HG03066 (cell line): ENCODE measurements around the gene ZNF831.
A peak's percentile ranks its signal among the peaks of the same experiment; 100 is the strongest.

Experiments
- ATAC-seq: cut with Tn5 transposase; IDR thresholded peaks from one replicate; pipeline ENCODE4 v1.9.1; 2021; ENCODE audit warnings: low read depth; ENCODE audit not compliant: unreplicated experiment

Gene ZNF831

DNA sequence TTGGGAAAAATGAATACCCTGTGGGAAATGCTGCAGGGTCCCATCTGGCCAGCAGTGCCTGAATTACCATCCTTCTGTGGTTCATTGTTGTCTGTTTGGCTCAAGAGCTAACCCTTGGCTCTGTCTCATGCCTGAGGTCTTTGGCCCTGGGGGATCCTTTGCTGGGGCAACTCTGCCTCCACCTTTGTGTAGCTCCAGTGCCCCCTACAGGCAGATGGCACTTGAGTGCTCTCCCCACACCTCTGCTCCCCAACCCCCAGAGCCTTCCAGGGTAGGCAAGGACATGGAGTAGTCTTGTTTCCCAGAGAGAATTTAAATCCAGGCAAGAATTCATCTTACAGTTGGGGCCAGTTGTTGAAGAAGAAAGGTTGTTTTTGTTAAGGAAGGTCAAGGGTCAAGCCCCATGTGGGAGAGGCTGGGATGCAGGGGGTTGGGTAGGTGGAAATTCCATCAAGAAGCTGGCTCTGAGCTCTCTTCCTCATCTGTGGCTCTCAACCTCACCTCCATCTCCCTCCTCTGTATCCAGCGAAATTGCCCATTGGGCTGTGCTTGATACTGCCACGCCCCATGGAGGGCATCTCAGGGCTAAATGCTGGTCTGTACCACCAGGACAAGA lies 44.2 kb downstream of the ZNF831 start:
- ATAC-seq = no peak

DNA sequence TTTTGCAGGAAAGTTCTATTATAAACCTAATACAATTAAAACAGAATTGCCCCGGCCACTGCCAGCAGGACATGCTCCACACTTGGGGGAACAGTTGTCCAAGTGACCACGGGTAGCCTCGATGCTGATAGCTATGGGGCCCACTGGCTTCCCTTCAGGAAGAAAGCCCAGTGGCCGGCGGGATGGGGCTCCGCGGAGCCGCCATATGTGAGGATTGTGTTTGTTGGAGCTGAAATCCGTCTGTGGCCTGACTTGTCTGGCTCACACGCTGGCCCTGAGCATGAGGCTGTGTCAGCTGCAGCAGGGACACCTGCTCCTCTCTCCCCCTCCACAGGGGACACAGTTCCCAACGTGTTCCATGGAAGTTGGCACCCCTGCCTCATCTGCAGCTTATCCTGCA lies 46.6 kb downstream of the ZNF831 start:
- ATAC-seq = no peak

DNA sequence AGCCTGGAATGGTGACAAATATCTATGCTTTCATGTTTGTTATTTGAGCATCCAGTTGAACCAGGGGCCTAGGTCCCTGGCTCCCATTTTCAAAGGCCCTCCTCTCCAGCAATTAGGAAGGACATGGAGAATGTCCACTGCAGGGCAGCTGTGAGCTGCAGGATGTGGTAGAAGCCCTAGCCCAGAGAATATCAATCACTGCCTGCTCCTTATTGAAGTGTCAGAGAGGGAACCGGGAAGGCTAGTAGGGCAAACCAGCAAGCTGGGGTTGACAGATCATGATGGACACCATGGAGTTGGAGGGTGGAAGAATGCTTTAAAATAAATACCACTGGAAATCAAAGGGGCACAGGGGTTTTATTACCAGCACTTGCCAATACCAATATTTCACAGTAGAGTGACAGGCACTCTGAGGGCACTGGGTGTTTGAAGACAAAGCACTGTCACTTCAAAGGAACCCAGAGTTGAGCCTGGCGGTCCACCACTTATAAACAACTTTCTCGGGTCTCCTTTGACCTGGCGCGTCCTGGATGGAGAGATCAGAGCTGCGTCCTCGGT lies 47.7 kb downstream of the ZNF831 start:
- ATAC-seq = no peak

- ATAC-seq = no peak
Observed at GRCh38 chr20:59214073-59214472, 50.5 kb downstream of the ZNF831 start.

DNA sequence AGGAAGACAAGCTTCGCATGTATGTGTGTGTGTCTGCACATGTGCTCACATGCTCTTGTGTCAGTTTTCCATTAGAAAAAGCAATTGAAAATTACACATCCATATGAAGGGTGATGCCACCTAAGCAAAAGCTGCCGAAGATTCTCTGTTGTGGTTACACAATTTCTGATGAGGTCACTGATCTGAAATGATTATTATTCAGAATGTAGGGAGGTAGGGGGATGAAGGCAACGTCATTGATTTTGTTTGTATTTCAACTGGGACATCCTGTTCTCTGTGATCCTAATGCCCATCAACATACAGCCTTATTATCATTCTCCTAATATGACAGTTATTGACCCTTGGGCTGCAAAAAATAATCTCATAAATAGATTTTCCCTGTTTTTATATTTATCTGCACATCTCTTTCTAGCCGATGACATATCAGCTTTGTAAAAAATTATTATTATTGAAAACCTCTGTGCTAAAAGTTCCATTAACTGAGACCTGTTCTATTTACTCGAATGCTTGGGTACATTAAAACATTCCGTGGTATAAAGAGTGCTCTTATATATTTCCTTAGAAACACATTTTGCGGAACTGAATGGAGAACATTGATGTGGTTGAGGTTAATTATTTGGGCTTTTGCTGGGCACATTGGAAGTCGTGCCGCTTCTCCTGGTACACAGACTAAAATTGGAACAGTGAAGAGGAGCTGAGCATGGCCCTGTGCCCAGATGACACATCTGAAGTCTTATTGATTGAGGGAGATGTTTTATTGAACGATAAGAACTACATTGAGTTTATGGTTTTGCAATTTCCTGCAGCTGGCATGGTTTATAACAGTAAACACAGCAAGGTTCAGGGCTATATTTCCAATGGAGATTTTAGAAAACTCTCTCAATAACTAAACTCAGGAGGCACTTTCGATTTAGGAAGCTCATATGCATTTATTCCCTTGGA lies 51.3 kb downstream of the ZNF831 start:
- no peak for ATAC-seq

- no peak for ATAC-seq
Observed at GRCh38 chr20:59217173-59217572, 53.6 kb downstream of the ZNF831 start.

- ATAC-seq = no peak
Observed at GRCh38 chr20:59217794-59218280, 54.2 kb downstream of the ZNF831 start.

- no peak for ATAC-seq
Observed at GRCh38 chr20:59219211-59219610, 55.6 kb downstream of the ZNF831 start.

- ATAC-seq = no peak
Observed at GRCh38 chr20:59220161-59220560, 56.5 kb downstream of the ZNF831 start.

- ATAC-seq = no peak
Observed at GRCh38 chr20:59221049-59221706, 57.6 kb downstream of the ZNF831 start.

GRCh38 chr20:59221707-59222252 lies 58.2 kb downstream of the ZNF831 start:
- no peak for ATAC-seq

- ATAC-seq = peak; percentile 75
Observed at GRCh38 chr20:59222253-59223181, 58.9 kb downstream of the ZNF831 start.

- no peak for ATAC-seq
Observed at GRCh38 chr20:59223182-59223601, 59.6 kb downstream of the ZNF831 start.

DNA sequence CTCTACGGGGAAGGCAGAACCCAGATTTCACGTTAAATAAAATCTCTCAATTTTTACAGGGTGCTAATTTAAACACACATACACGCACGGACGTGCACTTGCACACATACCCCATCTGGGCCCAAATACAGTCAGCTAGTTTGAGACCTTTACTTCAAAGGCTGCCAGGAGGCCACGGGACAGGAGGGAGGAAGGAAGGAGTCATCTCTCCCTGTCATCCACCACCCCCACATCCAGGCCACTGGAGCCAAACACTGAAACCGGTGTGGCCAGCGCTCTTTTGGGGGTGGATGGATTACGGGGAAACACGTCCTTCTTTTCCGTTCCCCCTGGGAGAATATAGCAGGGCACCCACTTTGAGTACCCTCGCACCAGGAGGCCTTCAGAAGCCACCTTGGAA lies 60.1 kb downstream of the ZNF831 start:
- no peak for ATAC-seq

DNA sequence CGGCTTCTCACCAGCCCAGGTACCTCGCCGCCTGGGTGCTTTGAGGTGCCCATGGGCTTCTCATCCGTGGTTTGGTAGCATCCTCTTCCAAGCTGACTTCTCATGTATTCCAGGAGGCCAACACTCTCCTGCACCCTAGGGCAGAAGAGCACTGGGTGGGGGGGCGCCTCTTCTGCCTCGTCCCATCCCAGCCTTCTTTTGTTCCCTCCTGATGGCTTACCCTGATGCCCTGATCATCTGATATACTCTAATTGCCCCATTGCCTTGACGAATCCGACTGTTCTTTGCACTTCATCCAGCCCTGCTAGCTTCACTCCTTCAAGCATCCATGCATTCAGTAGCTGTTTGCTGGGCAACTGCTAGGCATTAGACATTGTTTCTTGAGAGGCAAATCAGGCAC lies 60.6 kb downstream of the ZNF831 start:
- ATAC-seq = no peak

GRCh38 chr20:59230385-59230784 lies 66.8 kb downstream of the ZNF831 start:
- ATAC-seq = no peak

GRCh38 chr20:59231124-59231804 lies 67.6 kb downstream of the ZNF831 start:
- no peak for ATAC-seq

GRCh38 chr20:59232618-59233017 lies 69.0 kb downstream of the ZNF831 start:
- no peak for ATAC-seq

DNA sequence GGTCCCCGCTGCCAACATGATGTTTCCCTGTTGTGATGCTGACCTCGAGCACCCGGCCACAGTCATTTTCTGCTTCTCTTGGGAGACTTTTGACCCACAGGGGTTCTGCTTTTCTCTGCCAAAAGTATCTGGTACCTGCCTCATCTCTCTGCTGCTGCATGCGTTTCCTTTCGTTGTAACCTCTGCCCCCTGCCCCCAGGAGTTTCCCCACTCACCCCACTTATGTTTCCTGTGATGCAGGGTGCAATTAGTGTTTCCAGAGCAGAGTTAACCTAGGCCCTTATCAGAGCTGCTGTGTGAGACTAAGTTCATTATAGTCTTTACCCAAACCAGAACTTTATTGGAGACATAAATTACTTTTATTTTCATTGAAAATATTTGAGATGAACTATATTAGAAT lies 71.6 kb downstream of the ZNF831 start:
- no peak for ATAC-seq
